Endothelial cell of umbilical vein (primary cell): ENCODE measurements around the gene C8B.

Experiments used
- CTCF ChIP-seq, 2 donors: IDR thresholded peaks; 1 replicate in 1 of 2; 2 replicates in 1 of 2; pipeline ENCODE4 v1.5.1; 2011; ENCODE audit warnings: low read length in 2 of 2, mild to moderate bottlenecking in 2 of 2, moderate library complexity in 2 of 2, control low read depth in 1 of 2, inconsistent platforms in 1 of 2, low read depth in 1 of 2; ENCODE audit not compliant: insufficient read depth in 1 of 2; ENCODE audit errors: extremely low read depth in 1 of 2
- FOS ChIP-seq: IDR thresholded peaks from 2 replicates; pipeline ENCODE4 v1.6.1; 2011; ENCODE audit warnings: mild to moderate bottlenecking, low read length, moderate library complexity, borderline replicate concordance; ENCODE audit not compliant: insufficient read depth
- GATA2 ChIP-seq: IDR thresholded peaks from 2 replicates; pipeline ENCODE4 v1.7.0; 2011; ENCODE audit warnings: low read depth, mild to moderate bottlenecking, moderate library complexity, mixed read lengths, low read length; ENCODE audit not compliant: insufficient read length, insufficient read depth
- MYC ChIP-seq: IDR thresholded peaks from one replicate; pipeline ENCODE4 v1.6.1; 2011; ENCODE audit warnings: mild to moderate bottlenecking, low read depth, low read length
- POLR2A ChIP-seq: IDR thresholded peaks from 2 replicates; pipeline ENCODE4 v1.6.1; 2012; ENCODE audit warnings: low read depth, mild to moderate bottlenecking, control low read depth, low read length
- POLR2AphosphoS5 ChIP-seq: IDR thresholded peaks from 2 replicates; pipeline ENCODE4 v1.6.1; 2012; ENCODE audit warnings: low read depth, mild to moderate bottlenecking, control low read depth, low read length, moderate library complexity; ENCODE audit not compliant: insufficient read depth

- no peak for TF ChIP-seq POLR2AphosphoS5
- TF ChIP-seq CTCF (IDR thresholded peaks at IDR 0.05; ENCODE audit: extremely low read depth in 1 of 2, insufficient read depth in 1 of 2, low read depth in 1 of 2, low read length in 2 of 2), result no peak
- TF ChIP-seq POLR2A, result no peak
- TF ChIP-seq MYC, result no peak
- TF ChIP-seq FOS, result no peak
- TF ChIP-seq GATA2, result no peak
Measured at GRCh38 chr1:56931211-56931610, 34.6 kb downstream of the C8B start.
